Measurements from ENCODE around the gene RPL10.

DNA sequence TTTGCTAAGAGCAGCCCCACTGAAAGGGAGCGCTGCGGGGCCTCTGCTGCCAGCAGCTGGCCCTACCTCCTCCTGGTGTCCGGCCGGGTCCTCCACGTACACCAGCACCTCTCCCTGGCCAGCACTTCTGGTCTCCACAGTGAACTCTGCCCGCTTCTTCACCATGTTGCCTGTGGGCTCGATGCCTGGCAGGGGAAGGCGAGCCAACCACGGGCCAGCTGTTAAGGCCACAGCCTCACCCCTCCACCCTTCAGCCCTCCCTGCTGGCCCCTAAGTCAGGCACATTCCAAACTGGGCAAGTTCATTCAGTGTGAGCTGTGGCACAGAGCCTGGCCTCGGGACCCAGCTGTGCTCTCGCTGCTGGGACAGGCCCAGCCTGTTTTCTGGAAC is 31.5 kb upstream of the RPL10 start:
- TF ChIP-seq EP300 (IDR thresholded peaks at IDR 0.05; ENCODE audit: borderline replicate concordance) (no peak), CEBPB (IDR thresholded peaks at IDR 0.05) (no peak)
